A549 (cell line): Measurements from ENCODE around the gene B3GALNT2. TPM values are rescaled to one million over a fixed set of nuclear protein-coding genes. Genes with fewer than 3 reads are reported as not detected.
A peak's percentile ranks its signal among the peaks of the same experiment; 100 is the strongest.

Experiments used
- ATAC-seq, 2 experiments: fragments of 200-7000 bp in 1 of 2; fragments of >200 bp in 1 of 2; cut with Nextera tagmentation in 1 of 2; cut with Tn5 transposase in 1 of 2; 3 replicates each; pipeline versions ENCODE4 v1.8.0 to v1.9.1; 2018 to 2020; ENCODE audit warnings: mild to moderate bottlenecking in 1 of 2, moderate library complexity in 1 of 2
- CTCF ChIA-PET: fragments of 300-600 bp; sonication (Branson Sonifier 250); formaldehyde crosslinking; extraction: SDS; loops from one replicate; lab custom pipeline; 2021; ENCODE audit warnings: antibody characterized with exemption, inconsistent platforms; lab: Yijun Ruan, JAX
- POLR2A ChIA-PET: fragments of 350-600 bp; formaldehyde crosslinking; extraction: SDS; loops from one replicate; lab custom pipeline; 2021; ENCODE audit warnings: antibody characterized with exemption, inconsistent platforms; lab: Yijun Ruan, JAX
- DNase-seq, 2 experiments: peaks; one replicate each; pipeline versions ENCODE4 v3.0.0 to v3.0.0-alpha.2; 2011 to 2016; ENCODE audit warnings: low read depth in 1 of 2, low spot score in 1 of 2
- FAIRE-seq: peaks from 2 replicates; lab custom pipeline; 2011; peaks lifted over from hg19 to GRCh38; lab: Jason Lieb, UNC
- H3K27ac ChIP-seq, 2 experiments: fragments of >200 bp; sonication (Bioruptor Twin); formaldehyde crosslinking; 3 replicates each; pipeline ENCODE4 v1.5.1; 2016 to 2017
- H3K4me1 ChIP-seq: fragments of >200 bp; sonication (Bioruptor Twin); formaldehyde crosslinking; 3 replicates; pipeline ENCODE4 v1.6.1; 2016
- H3K4me2 ChIP-seq: fragments of >200 bp; sonication (Bioruptor Twin); formaldehyde crosslinking; 3 replicates; pipeline ENCODE4 v1.6.1; 2016
- H3K4me3 ChIP-seq: fragments of >200 bp; sonication (Bioruptor Twin); formaldehyde crosslinking; 3 replicates; pipeline ENCODE4 v1.5.1; 2016
- H3K9me3 ChIP-seq: fragments of >200 bp; sonication (Bioruptor Twin); formaldehyde crosslinking; 3 replicates; pipeline ENCODE4 v1.6.1; 2016
- ATOH8 ChIP-seq: fragments of 250-450 bp; sonication (Bioruptor Pico); IDR thresholded peaks from 2 replicates; pipeline ENCODE4 v1.5.0; 2020; ENCODE audit warnings: low read depth, mild to moderate bottlenecking, moderate library complexity
- BHLHE40 ChIP-seq: IDR thresholded peaks from 2 replicates; pipeline ENCODE4 v1.6.1; 2012; ENCODE audit warnings: low read depth, low read length, inconsistent platforms
- CBX2 ChIP-seq: fragments of 200-600 bp; sonication (generic); IDR thresholded peaks from 2 replicates; pipeline ENCODE4 v1.6.1; 2016; ENCODE audit warnings: low read depth, mild to moderate bottlenecking, borderline replicate concordance
- CHD2 ChIP-seq: fragments of 150-350 bp; IDR thresholded peaks from 2 replicates; pipeline ENCODE4 v1.6.1; 2014; ENCODE audit warnings: low read length; ENCODE audit not compliant: partially characterized antibody
- CTCF ChIP-seq: fragments of >200 bp; sonication (Bioruptor Twin); formaldehyde crosslinking; IDR thresholded peaks from 3 replicates; pipeline ENCODE4 v1.5.1; 2016
- ELK1 ChIP-seq: fragments of 150-350 bp; IDR thresholded peaks from 2 replicates; pipeline ENCODE4 v1.6.1; 2014; ENCODE audit warnings: low read depth, mild to moderate bottlenecking, low read length
- FOSB ChIP-seq: fragments of 250-450 bp; sonication (Bioruptor Pico); IDR thresholded peaks from 2 replicates; pipeline ENCODE4 v1.5.0; 2020; ENCODE audit warnings: mild to moderate bottlenecking, moderate library complexity
- FOSL2 ChIP-seq, 2 experiments: fragments of 450-650 bp in 1 of 2; fragments of >200 bp in 1 of 2; sonication (Bioruptor Twin) in 1 of 2; formaldehyde crosslinking; IDR thresholded peaks; 2 replicates each; pipeline versions ENCODE4 v1.5.0 to v1.6.1; 2016 to 2020; ENCODE audit warnings: mild to moderate bottlenecking in 1 of 2, moderate library complexity in 1 of 2
- FOXS1 ChIP-seq: fragments of 250-450 bp; sonication (Bioruptor Pico); IDR thresholded peaks from 2 replicates; pipeline ENCODE4 v1.5.0; 2020; ENCODE audit warnings: mild to moderate bottlenecking, moderate library complexity
- HDAC2 ChIP-seq: fragments of 200-600 bp; sonication (generic); IDR thresholded peaks from 2 replicates; pipeline ENCODE4 v1.6.1; 2016
- HMGXB4 ChIP-seq: fragments of 250-450 bp; sonication (Bioruptor Pico); IDR thresholded peaks from 2 replicates; pipeline ENCODE4 v1.5.0; 2021; ENCODE audit warnings: mild to moderate bottlenecking, moderate library complexity, borderline replicate concordance
- KDM1A ChIP-seq: fragments of 200-600 bp; sonication (generic); IDR thresholded peaks from 2 replicates; pipeline ENCODE4 v1.6.1; 2016; ENCODE audit warnings: low read depth, mild to moderate bottlenecking
- MAFK ChIP-seq: fragments of 450-650 bp; IDR thresholded peaks from 2 replicates; pipeline ENCODE4 v1.6.1; 2014; ENCODE audit not compliant: partially characterized antibody
- MAZ ChIP-seq: fragments of 150-350 bp; IDR thresholded peaks from 2 replicates; pipeline ENCODE4 v1.6.1; 2014; ENCODE audit warnings: antibody characterized with exemption, low read depth, low read length, borderline replicate concordance
- MYC ChIP-seq: IDR thresholded peaks from 2 replicates; pipeline ENCODE4 v1.6.1; 2012; ENCODE audit warnings: mild to moderate bottlenecking, inconsistent platforms, low read length, improper control_type of control experiment, borderline replicate concordance
- NFE2L2 ChIP-seq: fragments of 150-350 bp; conservative IDR thresholded peaks from 2 replicates; pipeline ENCODE4 v1.6.1; 2014; ENCODE audit warnings: low read length
- POLR2AphosphoS2 ChIP-seq: conservative IDR thresholded peaks from 2 replicates; pipeline ENCODE4 v1.6.1; 2012; ENCODE audit warnings: low read length, improper control_type of control experiment, inconsistent platforms
- TFCP2L1 ChIP-seq: fragments of 250-450 bp; sonication (Bioruptor Pico); IDR thresholded peaks from 2 replicates; pipeline ENCODE4 v1.5.0; 2021; ENCODE audit warnings: mild to moderate bottlenecking
- USF2 ChIP-seq: fragments of 450-650 bp; IDR thresholded peaks from 2 replicates; pipeline ENCODE4 v1.6.1; 2014; ENCODE audit warnings: antibody characterized with exemption
- ZFP36 ChIP-seq: fragments of 450-650 bp; IDR thresholded peaks from 2 replicates; pipeline ENCODE4 v1.6.1; 2014; ENCODE audit warnings: borderline replicate concordance; ENCODE audit not compliant: partially characterized antibody
- ZNF302 ChIP-seq: fragments of 250-450 bp; sonication (Bioruptor Pico); IDR thresholded peaks from 2 replicates; pipeline ENCODE4 v1.9.0; 2021; ENCODE audit warnings: inconsistent platforms, mild to moderate bottlenecking, moderate library complexity
- ZSCAN20 ChIP-seq: fragments of 250-450 bp; sonication (Bioruptor Pico); IDR thresholded peaks from 2 replicates; pipeline ENCODE4 v1.8.0; 2022; ENCODE audit warnings: mild to moderate bottlenecking, moderate library complexity
- WGBS: methylation state at CpG from one replicate; pipeline ENCODE4 v1.1.6; 2017; ENCODE audit errors: missing lambda C conversion rate; 5-methylcytosine and 5-hydroxymethylcytosine counted together
- polyA plus RNA-seq, 4 experiments: library from polyadenylated mRNA; depleted of rRNA in 3 of 4; stranded (reverse); fragments of >200 nt; fragmentation: RNase III in 1 of 4; extraction: RNeasy Plus Mini Kit Qiagen cat#74134 plus additional on column Dnase treatment in 1 of 4; gene quantifications; 2 replicates in 3 of 4; 3 replicates in 1 of 4; pipeline ENCODE4 v1.2.3, GENCODE V29; 2011 to 2017

B3GALNT2 gene
- polyA plus RNA-seq, 2 of the 4 experiments (the other 2 are of a cell fraction): 17.3 to 39.6 TPM

- no peaks in the 10 kb centered on the region for H3K9me3 ChIP-seq
- no peak overlapping the region for H3K4me3 ChIP-seq
- ChIA-PET CTCF (interaction anchor here (0.5 to 0.7 kb wide), 2 partner anchors 7 to 22 kb away, joined by 4 read pairs; no protein-coding TSS in a partner anchor), POLR2A (no interaction called here)
- ATAC-seq: no peak
- no peak overlapping the region for H3K4me2 ChIP-seq
- no peak for TF ChIP-seq MYC
- no peak for TF ChIP-seq BHLHE40
- TF ChIP-seq CTCF: no peak
- TF ChIP-seq, all 56 proteins: peak for 0
- H3K4me1 ChIP-seq: no peaks in the 10 kb centered on the region
- H3K27ac ChIP-seq: no peak overlapping the region
- DNase-seq (no peak), FAIRE-seq (no peak)
- 84% methylated on average over 5 of the region's 5 CpGs for WGBS
These were observed 53.8 kb downstream of the B3GALNT2 start for GRCh38 chr1:235450433-235450832.

- no peak overlapping the region for H3K4me3 ChIP-seq
- H3K27ac ChIP-seq: no peak overlapping the region
- 85% methylated on average over 7 of the region's 7 CpGs for WGBS
- ATAC-seq (no peak), DNase-seq (no peak), FAIRE-seq (no peak)
- CTCF ChIA-PET: interaction anchor here (0.6 to 1.2 kb wide), 3 partner anchors 32 to 195 kb away, joined by 3 to 5 read pairs (median 3); partner anchors contain the start of gene B3GALNT2
- H3K4me1 ChIP-seq: peaks cover under 1% of the 10 kb centered on the region; the same call in 2 of the 3 replicates
- no peak overlapping the region for H3K4me2 ChIP-seq
- no peak for TF ChIP-seq POLR2AphosphoS2
- no peak for TF ChIP-seq FOXS1
- TF ChIP-seq CBX2: no peak
- TF ChIP-seq ZFP36: no peak
- no peak for TF ChIP-seq HDAC2
- TF ChIP-seq ELK1: no peak
- TF ChIP-seq KDM1A: no peak
- H3K9me3 ChIP-seq: no peaks in the 10 kb centered on the region
- POLR2A ChIA-PET: no interaction called here
These were observed 55.6 kb downstream of the B3GALNT2 start for GRCh38 chr1:235448616-235449015.

- no peak for FAIRE-seq
- Histone ChIP-seq H3K4me3 (no peak overlapping the region), H3K4me1 (peaks cover 28% of the 10 kb centered on the region), H3K27ac (peak overlapping the region; percentile 85 to 91), H3K9me3 (no peaks in the 10 kb centered on the region)
- 69% methylated on average over 9 of the region's 9 CpGs for WGBS
- peak; percentile 43 to 62 for DNase-seq
- TF ChIP-seq MAFK: peak; percentile 95
- no peak for TF ChIP-seq FOSB (CRISPR knock-in tag)
- no peak for TF ChIP-seq USF2
- no peak for TF ChIP-seq ZSCAN20
- no peak for TF ChIP-seq ATOH8
- no peak for TF ChIP-seq MAZ
- no peak for TF ChIP-seq HMGXB4 (CRISPR knock-in tag)
- TF ChIP-seq ZNF302 (CRISPR knock-in tag): 0 out of 2 replicates have a peak, but pooled peaks have one; percentile 9
- TF ChIP-seq TFCP2L1 (CRISPR knock-in tag): no peak
- TF ChIP-seq CHD2: no peak
- TF ChIP-seq FOSL2 (IDR thresholded peaks at IDR 0.05): peak; percentile 69
- TF ChIP-seq FOSL2 (CRISPR knock-in tag; IDR thresholded peaks at IDR 0.05): peak; percentile 84
- TF ChIP-seq NFE2L2: peak; percentile 78
- TF ChIP-seq, all 56 proteins: peak for 4
- ATAC-seq: peak; percentile 67 to 70; a peak in 4 of 6 replicates
- ChIA-PET POLR2A (interaction anchor here (1.6 kb wide), 1 partner anchor 62 kb away, joined by 5 read pairs; the partner anchor contains the start of gene B3GALNT2), CTCF (interaction anchor here (0.5 to 3.1 kb wide), 7 partner anchors 8 to 340 kb away, joined by 3 to 17 read pairs (median 4); no protein-coding TSS in a partner anchor)
- peak overlapping the region; percentile 54 for H3K4me2 ChIP-seq
These were observed 61.3 kb downstream of the B3GALNT2 start for GRCh38 chr1:235442788-235443429.
